GM12878 (cell line): ENCODE measurements around the gene SCAMP4. TPM values are rescaled to one million over a fixed set of nuclear protein-coding genes. Genes with fewer than 3 reads are reported as not detected.

Experiments
- ATAC-seq: fragments of 200-7000 bp; cut with Tn5 transposase; 3 replicates; pipeline ENCODE4 v1.9.1; 2020; ENCODE audit warnings: mild to moderate bottlenecking, moderate library complexity
- BruUV-seq: library from RNA; stranded (reverse); fragments of 400-500 nt; replicated peaks from 2 replicates; lab custom pipeline; 2021; lab: Mats Ljungman, UMichigan
- CTCF ChIA-PET: fragments of 300-600 bp; sonication (Branson Sonifier 250); formaldehyde crosslinking; extraction: SDS; loops from one replicate; lab custom pipeline; 2021; ENCODE audit warnings: inconsistent platforms; lab: Yijun Ruan, JAX
- POLR2A ChIA-PET: fragments of 350-600 bp; formaldehyde crosslinking; extraction: SDS; loops from one replicate; lab custom pipeline; 2021; ENCODE audit warnings: inconsistent platforms; lab: Charles Lee
- RAD21 ChIA-PET: fragments of 300-600 bp; sonication (Branson Sonifier 250); formaldehyde crosslinking; loops from one replicate; lab custom pipeline; 2023; ENCODE audit warnings: antibody characterized with exemption; ENCODE audit not compliant: unreplicated experiment; lab: Charles Lee
- SMC1A ChIA-PET: fragments of 300-600 bp; sonication (Branson Sonifier 250); formaldehyde crosslinking; loops from one replicate; lab custom pipeline; 2023; ENCODE audit not compliant: unreplicated experiment, uncharacterized antibody; lab: Charles Lee
- DNase-seq: peaks from one replicate; pipeline ENCODE4 v3.0.0-alpha.2; 2011; ENCODE audit warnings: low read depth, low spot score
- FAIRE-seq: peaks from 3 replicates; lab custom pipeline; 2011; peaks lifted over from hg19 to GRCh38; lab: Jason Lieb, UNC
- H2AFZ ChIP-seq: 2 replicates; pipeline ENCODE4 v1.6.0; 2011; ENCODE audit warnings: low read depth, low read length, control low read depth; ENCODE audit not compliant: control insufficient read depth
- H3K27ac ChIP-seq: 2 replicates; pipeline ENCODE4 v1.5.1; 2011; ENCODE audit warnings: control low read depth; ENCODE audit not compliant: control insufficient read depth, insufficient read depth
- H3K27me3 ChIP-seq, 2 experiments: replicated peaks in 1 of 2; 2 replicates each; pipeline versions ENCODE4 v1.6.0 to v1.6.1; 2011; ENCODE audit warnings: low read length in 1 of 2; ENCODE audit not compliant: control insufficient read depth in 2 of 2, insufficient read depth in 2 of 2
- H3K36me3 ChIP-seq, 2 experiments: 2 replicates each; pipeline ENCODE4 v1.5.1; 2011; ENCODE audit warnings: low read length in 1 of 2; ENCODE audit not compliant: control insufficient read depth in 2 of 2, insufficient read depth in 2 of 2
- H3K4me1 ChIP-seq: 2 replicates; pipeline ENCODE4 v1.6.1; 2011; ENCODE audit warnings: mild to moderate bottlenecking, low read length, moderate library complexity, mixed read lengths; ENCODE audit not compliant: control insufficient read depth, insufficient read depth
- H3K4me2 ChIP-seq: 2 replicates; pipeline ENCODE4 v1.6.0; 2011; ENCODE audit warnings: control low read depth; ENCODE audit not compliant: control insufficient read depth, insufficient read depth
- H3K4me3 ChIP-seq: fragments of 200-600 bp; sonication (generic); 2 replicates; pipeline ENCODE4 v1.5.1; 2016
- H3K79me2 ChIP-seq: 2 replicates; pipeline ENCODE4 v1.6.0; 2011; ENCODE audit warnings: low read length; ENCODE audit not compliant: control insufficient read depth, insufficient read depth
- H3K9ac ChIP-seq: 2 replicates; pipeline ENCODE4 v1.8.0; 2011; ENCODE audit warnings: low read length, control low read depth, mixed read lengths; ENCODE audit not compliant: control insufficient read depth, insufficient read depth
- H3K9me3 ChIP-seq: replicated peaks from 3 replicates; pipeline ENCODE4 v1.5.1; 2011; ENCODE audit warnings: mild to moderate bottlenecking, low read length; ENCODE audit not compliant: control insufficient read depth, insufficient read depth
- H4K20me1 ChIP-seq: 2 replicates; pipeline ENCODE4 v1.6.0; 2011; ENCODE audit not compliant: control insufficient read depth, insufficient read depth
- ASH2L ChIP-seq: fragments of 300-600, 200-600 bp; sonication (generic); IDR thresholded peaks from 2 replicates; pipeline ENCODE4 v1.6.1; 2017; ENCODE audit warnings: low read depth, mild to moderate bottlenecking, borderline replicate concordance
- ATF7 ChIP-seq: fragments of 450-650 bp; IDR thresholded peaks from 2 replicates; pipeline ENCODE4 v1.6.1; 2016; ENCODE audit warnings: low read depth, mild to moderate bottlenecking
- BCL11A ChIP-seq: IDR thresholded peaks from 2 replicates; pipeline ENCODE4 v1.6.1; 2011; ENCODE audit warnings: low read depth, low read length
- CHD2 ChIP-seq: IDR thresholded peaks from 2 replicates; pipeline ENCODE4 v1.6.1; 2011; ENCODE audit warnings: low read depth, low read length, improper control_type of control experiment, borderline replicate concordance
- ESRRA ChIP-seq: IDR thresholded peaks from 2 replicates; pipeline ENCODE4 v1.6.1; 2012; ENCODE audit warnings: mild to moderate bottlenecking, low read length, improper control_type of control experiment
- MXI1 ChIP-seq: fragments of 150-350 bp; IDR thresholded peaks from 2 replicates; pipeline ENCODE4 v1.6.1; 2011; ENCODE audit warnings: low read depth, mild to moderate bottlenecking, inconsistent platforms, low read length, improper control_type of control experiment
- MYB ChIP-seq: fragments of 150-350 bp; IDR thresholded peaks from 2 replicates; pipeline ENCODE4 v1.6.1; 2014; ENCODE audit warnings: mild to moderate bottlenecking, low read depth, low read length, borderline replicate concordance
- NFIC ChIP-seq: IDR thresholded peaks from 2 replicates; pipeline ENCODE4 v1.6.1; 2012; ENCODE audit warnings: low read depth, mild to moderate bottlenecking, inconsistent platforms, low read length, moderate library complexity
- PAX8 ChIP-seq: fragments of 450-650 bp; IDR thresholded peaks from 2 replicates; pipeline ENCODE4 v1.6.1; 2017; ENCODE audit warnings: mild to moderate bottlenecking, moderate library complexity
- POLR2A ChIP-seq: IDR thresholded peaks from 2 replicates; pipeline ENCODE4 v1.6.1; 2011; ENCODE audit warnings: low read depth, mild to moderate bottlenecking, low read length
- RAD51 ChIP-seq: fragments of 450-650 bp; IDR thresholded peaks from 2 replicates; pipeline ENCODE4 v1.6.1; 2016; ENCODE audit warnings: moderate library complexity, mild to moderate bottlenecking, inconsistent platforms
- SIN3A ChIP-seq: IDR thresholded peaks from 2 replicates; pipeline ENCODE4 v1.6.1; 2012; ENCODE audit warnings: low read depth, low read length, improper control_type of control experiment
- SMC3 ChIP-seq: IDR thresholded peaks from 2 replicates; pipeline ENCODE4 v1.6.1; 2011; ENCODE audit warnings: low read length, improper control_type of control experiment, borderline replicate concordance
- SRF ChIP-seq, 2 experiments: IDR thresholded peaks; 2 replicates each; pipeline ENCODE4 v1.6.1; 2011; ENCODE audit warnings: low read depth in 2 of 2, low read length in 2 of 2, mild to moderate bottlenecking in 1 of 2, moderate library complexity in 1 of 2
- YBX1 ChIP-seq: fragments of 450-650 bp; IDR thresholded peaks from 2 replicates; pipeline ENCODE4 v1.6.1; 2016; ENCODE audit warnings: antibody characterized with exemption
- WGBS: methylation state at CpG from one replicate; pipeline ENCODE4 v1.1.6; 2016; ENCODE audit warnings: low lambda C conversion rate; ENCODE audit not compliant: insufficient replicate concordance, insufficient coverage; ENCODE audit errors: missing lambda C conversion rate; 5-methylcytosine and 5-hydroxymethylcytosine counted together
- in situ Hi-C: fragments of 300-500 bp; cut with MboI; formaldehyde crosslinking; loops from 9 replicates; pipeline ENCODE4 v1.14.3; 2018; ENCODE audit warnings: mixed read lengths
- intact Hi-C: fragments of 100-400 bp; cut with micrococcal nuclease; formaldehyde crosslinking; loops from one replicate; pipeline ENCODE4 v1.14.2; 2022; ENCODE audit not compliant: unreplicated experiment
- polyA plus RNA-seq, 11 experiments: library from polyadenylated mRNA; depleted of rRNA in 4 of 11; unstranded in 6 of 11; stranded (reverse) in 5 of 11; fragments of >200 nt; fragmentation: Nextera tagmentation in 4 of 11; fragmentation: Illumina TruSeq in 1 of 11; extraction: Ambion mirVana in 4 of 11; extraction: Trizol in 1 of 11; gene quantifications; 1 replicate in 1 of 11; 2 replicates in 10 of 11; pipeline versions ENCODE4 v1.2.1 to v1.2.3, GENCODE V29; 2011 to 2016; ENCODE audit warnings: inconsistent platforms in 2 of 11, missing spikeins in 2 of 11, low read depth in 1 of 11
- total RNA-seq, 4 experiments: library from RNA; depleted of rRNA in 3 of 4; stranded (reverse); fragments of >200 nt in 3 of 4; fragmentation: Illumina TruSeq in 1 of 4; extraction: Trizol in 1 of 4; gene quantifications; 2 replicates each; pipeline versions ENCODE4 v1.2.1 to v1.2.3, GENCODE V29; 2013 to 2021
- TF ChIP-seq, protein P1 (sequence below): IDR thresholded peaks from 2 replicates; pipeline ENCODE4 v1.6.1; 2012; ENCODE audit warnings: low read depth, low read length, improper control_type of control experiment

Gene SCAMP4
- total and polyA plus RNA-seq, 10 of the 15 experiments (the other 5 are each of a cell fraction or from before 2014, with no cell fraction given), result 0.63 to 34.7 (median 12.8) TPM

DNA sequence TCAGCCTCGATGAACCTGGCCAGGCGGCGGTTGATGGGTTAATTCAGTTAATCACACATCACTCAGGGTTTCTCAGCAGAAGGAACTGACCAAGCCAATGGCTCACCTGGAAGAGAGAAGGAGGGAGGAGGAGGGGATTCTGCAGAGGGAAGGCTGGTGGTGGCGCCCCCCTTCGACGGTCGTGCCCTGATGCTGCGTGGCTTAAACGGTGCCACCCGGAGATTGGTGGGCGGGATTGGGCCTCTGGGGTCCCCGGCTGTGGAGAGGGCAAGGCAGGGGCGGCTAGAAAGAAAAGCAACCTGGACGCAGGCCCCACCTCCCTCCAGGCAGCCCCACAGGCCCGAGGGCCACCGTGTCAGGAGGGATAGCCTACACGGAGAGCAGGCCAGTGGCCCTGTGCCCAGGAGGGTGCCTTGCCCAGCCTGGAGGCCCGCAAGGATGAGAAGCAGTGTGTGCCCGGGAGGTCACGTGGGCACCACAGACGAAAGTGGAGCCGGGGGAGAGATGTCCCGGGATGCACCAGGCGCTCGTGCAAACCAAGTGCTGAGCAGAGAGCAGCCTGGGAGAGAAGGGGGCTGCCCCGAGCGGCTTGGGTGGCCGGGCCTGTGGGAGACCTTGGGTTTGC, 51.8 kb downstream of the SCAMP4 start (continued):
- TF ChIP-seq SMC3 (no peak), NFIC (no peak)

- no peak overlapping the region for H2AFZ ChIP-seq
- no peak for FAIRE-seq
- H3K36me3 ChIP-seq, result peaks cover 2 to 25% of the 10 kb centered on the region in 2 experiments; a peak in 3 of 4 replicates
- H4K20me1 ChIP-seq, result no peaks in the 10 kb centered on the region
- peaks cover 22% of the 10 kb centered on the region for H3K79me2 ChIP-seq
- DNase-seq, result no peak
- no peak overlapping the region for H3K4me2 ChIP-seq
- SMC1A ChIA-PET, result no interaction called here
- CTCF ChIA-PET, result no interaction called here
- H3K4me3 ChIP-seq, result no peak overlapping the region
- intact Hi-C loops, result no loop called here
- RAD21 ChIA-PET, result no interaction called here
- TF ChIP-seq ATF7 (no peak), SIN3A (no peak), MYB (no peak), RAD51 (no peak), YBX1 (no peak), CHD2 (no peak), POLR2A (no peak), MXI1 (no peak), BCL11A (no peak), ASH2L (no peak), SRF (IDR thresholded peaks at IDR 0.05; ENCODE audit: low read depth in 2 of 2, low read length in 2 of 2) (no peak), PAX8 (no peak), ESRRA (no peak)
- TF ChIP-seq, protein P1, sequence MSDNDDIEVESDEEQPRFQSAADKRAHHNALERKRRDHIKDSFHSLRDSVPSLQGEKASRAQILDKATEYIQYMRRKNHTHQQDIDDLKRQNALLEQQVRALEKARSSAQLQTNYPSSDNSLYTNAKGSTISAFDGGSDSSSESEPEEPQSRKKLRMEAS, result no peak
- no peak for ATAC-seq
- H3K27me3 ChIP-seq, result no peaks in the 10 kb centered on the region
- no peaks in the 10 kb centered on the region for H3K9me3 ChIP-seq
- in situ Hi-C loops, result no loop called here
- no peak overlapping the region for H3K9ac ChIP-seq
- H3K27ac ChIP-seq, result no peak overlapping the region
- BruUV-seq, result no TSS peak
- H3K4me1 ChIP-seq, result no peaks in the 10 kb centered on the region
- 97% methylated on average over 40 of the region's 40 CpGs for WGBS
- POLR2A ChIA-PET, result no interaction called here
Observed at GRCh38 chr19:1957562-1958248, 52.5 kb downstream of the SCAMP4 start.
